ENCODE results near the gene DLGAP1.

DLGAP1 gene

DNA sequence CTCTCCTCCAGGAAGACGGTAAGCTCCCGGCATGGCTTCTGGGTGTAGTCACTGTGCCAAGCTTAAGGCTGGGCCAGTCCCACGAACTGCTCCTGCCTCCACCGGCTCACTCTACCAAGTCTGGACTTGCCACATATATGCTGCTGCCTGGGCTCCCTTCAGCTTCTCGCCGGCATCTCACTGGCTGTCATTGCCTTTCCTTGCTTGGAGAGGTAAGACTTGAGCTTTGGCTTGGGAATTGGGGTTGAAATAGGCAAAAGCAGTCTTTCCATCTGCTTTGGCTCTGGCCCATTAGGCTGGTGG, 524.1 kb downstream of the DLGAP1 start:
- no peak for DNase-seq (ENCODE audit: low spot score)

DNA sequence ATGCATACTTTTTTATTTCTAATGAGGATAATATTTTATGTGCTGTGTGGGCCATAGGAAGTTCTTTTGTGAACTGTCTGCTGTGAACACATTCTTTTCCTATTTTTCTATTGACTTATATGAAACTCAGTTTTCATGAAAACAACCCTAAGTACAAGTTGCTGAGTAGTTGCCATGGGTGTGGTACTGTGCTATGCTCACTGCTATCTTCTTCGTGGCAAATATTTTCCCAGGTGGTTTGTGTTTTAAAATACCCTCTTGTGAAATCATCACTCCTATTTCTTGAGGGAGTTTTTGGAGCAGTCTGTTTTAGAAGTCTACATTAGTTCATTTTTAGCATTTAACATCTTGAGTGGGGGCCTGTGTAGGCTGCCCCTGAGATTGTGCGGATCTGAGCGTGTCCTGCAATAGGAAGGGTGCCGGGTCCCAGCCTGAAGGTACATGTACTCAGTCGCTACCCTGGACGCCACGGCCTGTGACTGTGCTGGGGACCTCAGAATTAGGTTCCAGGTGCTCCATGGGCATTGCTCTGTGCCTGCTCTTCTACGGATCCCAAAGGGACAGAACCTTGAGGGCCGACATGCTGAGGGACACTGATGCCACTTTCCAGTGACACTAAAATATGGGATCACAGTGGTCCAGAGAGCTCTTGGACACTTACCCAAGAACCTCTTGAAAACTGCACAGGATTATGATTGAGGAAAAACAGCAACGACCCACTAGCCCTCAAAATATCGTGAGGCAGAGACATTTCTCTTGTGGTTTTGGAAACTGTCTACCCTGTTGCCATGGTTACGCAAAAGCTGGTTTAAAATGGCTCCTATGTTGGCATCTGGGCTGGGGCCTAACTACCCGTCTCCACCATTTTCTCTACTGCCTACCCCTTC, 524.7 kb downstream of the DLGAP1 start:
- no peak for DNase-seq (ENCODE audit: low spot score)

DNA sequence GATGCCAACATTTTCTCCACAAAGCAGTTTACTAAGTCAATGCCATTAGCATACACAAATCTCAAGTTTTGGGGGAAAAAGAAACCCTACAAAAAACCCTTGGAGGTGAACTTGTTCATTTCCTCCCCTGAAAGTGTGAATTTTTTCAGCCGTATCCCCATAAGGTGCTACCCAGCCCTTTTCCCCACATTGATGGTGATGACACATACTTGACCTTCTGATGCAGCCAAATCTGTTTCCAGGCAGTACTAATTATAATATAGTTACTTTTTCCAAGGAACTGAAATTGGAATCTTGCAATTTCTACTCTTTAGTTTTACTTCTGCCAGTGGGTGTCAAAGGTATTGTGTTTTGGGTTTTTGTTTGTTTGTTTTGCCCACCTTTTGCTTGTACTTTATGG, 530.7 kb downstream of the DLGAP1 start:
- no peak for DNase-seq (ENCODE audit: low spot score)

DNA sequence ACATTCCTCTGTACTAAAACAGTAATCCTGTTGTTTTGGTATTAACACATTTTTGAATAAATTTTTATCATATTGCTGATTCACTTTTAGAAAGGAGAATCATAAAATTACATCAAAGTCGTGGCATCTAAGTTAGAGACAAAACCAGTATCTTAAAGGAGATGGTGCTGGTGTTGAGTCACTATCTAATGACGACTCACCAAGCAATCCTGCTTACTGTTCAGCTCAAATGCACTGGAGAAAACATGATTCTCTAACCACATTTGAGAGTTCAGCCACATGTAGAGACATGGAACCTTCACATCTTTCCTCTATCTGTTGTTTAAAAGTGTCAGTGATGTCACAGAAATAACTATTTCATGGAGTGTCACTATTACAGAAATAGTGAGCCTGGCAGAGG, 531.4 kb downstream of the DLGAP1 start:
- DNase-seq (ENCODE audit: low spot score), result no peak

DNA sequence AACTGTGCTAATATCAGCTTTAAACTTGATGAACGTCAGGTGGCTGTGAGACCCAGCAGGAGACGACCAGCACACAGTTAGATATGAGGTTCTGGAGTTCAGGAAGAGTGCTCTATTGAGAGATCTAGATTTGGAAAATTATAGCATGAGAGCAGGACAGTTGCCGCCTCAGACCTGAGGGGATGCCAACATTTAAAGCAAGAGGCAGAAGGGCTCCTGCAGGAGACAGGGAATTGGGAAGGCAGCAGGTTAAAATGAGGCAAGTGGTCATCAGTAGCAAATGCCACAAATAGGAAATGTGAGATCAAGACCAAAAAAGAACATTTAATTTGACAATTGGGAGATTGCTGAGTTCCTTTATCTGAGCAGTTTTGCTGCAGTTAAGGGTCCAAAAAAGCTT, 533.3 kb downstream of the DLGAP1 start:
- no peak for DNase-seq (ENCODE audit: low spot score)

DNA sequence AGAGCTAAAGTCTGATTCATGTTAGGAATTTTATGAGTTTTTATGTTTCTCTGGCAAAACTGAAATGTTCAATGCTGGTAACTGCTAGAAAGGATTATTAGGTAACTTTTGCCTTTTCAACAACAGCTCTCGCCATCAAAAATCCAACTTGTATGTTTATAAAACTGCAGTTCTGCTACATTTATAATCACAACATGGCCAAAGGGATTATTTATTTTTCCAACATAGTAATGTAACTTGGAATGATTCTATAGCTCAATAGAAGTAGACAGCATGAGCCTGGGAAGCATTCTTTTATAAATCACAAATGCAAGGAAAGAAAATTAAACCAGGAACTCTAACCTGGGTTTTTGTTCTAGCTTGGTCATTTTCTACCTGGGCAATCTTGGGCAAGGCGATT, 534.3 kb downstream of the DLGAP1 start:
- DNase-seq (ENCODE audit: low spot score), result no peak

DNA sequence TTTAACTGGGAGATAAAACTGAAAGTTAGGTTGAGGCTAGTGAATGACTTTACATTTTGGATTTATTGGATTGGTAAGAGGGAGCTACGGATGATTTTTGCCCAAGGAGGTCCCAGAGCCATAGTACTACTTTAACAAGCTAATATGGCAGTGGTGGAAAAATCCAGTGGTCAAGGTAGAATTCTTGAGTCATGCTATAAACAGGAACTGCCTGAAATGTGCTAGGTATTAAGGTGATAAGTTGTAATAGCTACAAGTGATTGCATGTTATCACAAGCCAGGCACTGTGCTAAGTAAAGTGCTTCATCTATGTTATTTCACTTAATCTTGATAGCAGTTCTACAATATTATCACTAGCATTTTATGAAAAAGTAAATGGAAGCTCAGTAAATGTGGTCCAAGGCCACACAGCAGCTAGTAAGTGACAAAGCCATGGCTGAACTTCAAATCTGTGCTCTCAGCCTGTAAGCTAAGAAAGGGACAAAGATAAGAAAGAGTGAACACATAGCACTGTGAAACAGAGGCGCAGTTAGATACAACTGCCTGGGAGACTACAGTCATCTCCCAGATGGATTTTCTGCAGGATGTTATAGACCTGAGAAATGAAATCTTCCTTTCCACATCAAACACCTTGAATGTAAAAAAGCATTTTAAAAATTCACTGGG, 535.6 kb downstream of the DLGAP1 start:
- DNase-seq (ENCODE audit: low spot score), result no peak

DNA sequence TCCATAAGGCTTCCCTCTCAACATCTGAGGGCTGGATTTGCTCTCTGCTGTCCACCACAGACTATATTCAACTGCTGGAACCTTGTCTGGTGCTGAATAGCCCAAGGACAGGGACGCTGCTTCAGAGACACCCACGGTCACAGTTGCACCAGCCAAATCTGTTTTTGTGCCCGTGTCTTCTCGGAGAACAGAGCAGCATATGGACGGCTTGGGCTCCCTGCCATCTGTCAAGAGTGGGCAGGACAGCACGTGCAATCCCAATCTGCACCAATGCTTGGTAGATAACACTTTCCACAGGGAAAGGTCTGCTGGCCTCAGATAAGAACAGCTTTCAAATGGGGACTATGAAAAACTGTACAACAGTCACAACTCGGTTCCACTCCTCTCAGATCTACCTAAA, 539.0 kb downstream of the DLGAP1 start:
- no peak for DNase-seq (ENCODE audit: low spot score)

DNA sequence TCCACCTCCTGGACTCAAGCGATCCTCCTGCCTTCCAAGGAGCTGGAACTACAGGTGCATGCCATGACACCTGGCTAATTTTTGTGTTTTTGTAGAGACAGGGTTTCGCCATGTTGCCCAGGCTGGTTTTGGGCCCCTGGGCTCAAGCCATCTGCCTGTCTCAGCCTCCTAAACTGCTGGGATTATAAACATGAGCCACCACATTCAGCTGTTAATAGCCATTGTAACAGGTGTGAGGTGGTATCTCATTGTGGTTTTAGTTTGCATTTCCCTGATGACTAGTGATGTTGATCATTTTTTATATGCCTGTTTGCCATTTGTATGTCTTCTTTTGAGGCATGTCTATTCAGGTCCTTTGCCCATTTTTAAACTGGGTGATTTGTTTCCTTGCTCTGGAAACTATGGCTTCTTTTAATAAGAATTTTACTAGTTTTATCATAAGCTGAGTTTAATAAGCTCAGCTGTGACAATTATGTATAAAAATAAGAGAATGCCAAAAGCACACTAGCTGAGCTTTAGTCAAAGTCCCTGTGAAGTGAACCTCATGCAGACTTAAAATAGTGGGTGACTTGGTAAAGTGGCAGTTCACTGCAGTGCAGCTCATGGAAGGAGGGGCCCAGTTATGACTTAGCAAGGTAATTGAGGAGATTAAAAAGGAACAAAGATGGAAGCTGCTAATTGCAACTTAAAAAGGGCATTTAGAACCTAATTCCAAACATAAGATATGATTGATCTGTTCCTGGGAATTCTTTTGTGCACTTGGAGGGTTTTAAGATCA, 540.1 kb downstream of the DLGAP1 start:
- DNase-seq (ENCODE audit: low spot score), result no peak

DNA sequence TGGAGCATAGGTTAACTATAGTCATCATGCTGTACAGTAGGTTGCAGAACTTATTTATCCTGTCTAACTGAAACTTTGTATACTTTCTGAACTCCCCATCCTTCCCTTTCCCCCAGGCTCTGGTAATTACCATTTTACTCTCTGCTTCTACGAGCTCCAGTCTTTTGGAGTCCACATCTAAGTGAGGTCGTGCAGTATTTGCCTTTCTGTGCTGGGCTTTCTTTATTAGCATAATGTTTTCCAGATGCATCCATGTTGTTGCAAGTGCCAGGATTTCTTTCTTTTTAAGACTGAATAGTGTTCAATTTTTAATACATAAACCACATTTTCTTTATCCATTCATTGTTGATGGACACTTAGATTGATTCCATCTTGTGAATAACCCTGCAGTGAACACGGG, 541.0 kb downstream of the DLGAP1 start:
- DNase-seq (ENCODE audit: low spot score), result no peak

DNA sequence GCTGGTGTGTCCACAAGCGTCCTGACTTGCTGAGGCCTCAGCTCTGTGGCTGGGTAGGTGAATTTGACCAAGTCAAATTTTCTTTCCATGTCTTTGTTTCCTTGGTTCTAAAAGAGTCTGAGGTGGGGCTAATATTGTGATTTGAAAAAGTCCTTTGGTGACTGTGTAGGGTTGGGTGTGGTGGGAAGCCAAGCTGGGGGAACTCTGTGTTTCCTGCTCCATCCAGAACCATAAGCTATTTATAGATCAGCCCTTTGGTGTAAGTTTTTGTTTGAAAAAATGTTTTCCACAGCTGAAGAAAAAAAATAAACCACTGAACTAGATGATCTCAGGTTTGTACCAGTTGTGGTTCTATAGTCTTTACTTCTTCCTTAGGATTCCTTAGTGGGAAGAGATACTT, 542.4 kb downstream of the DLGAP1 start:
- no peak for DNase-seq (ENCODE audit: low spot score)

DNA sequence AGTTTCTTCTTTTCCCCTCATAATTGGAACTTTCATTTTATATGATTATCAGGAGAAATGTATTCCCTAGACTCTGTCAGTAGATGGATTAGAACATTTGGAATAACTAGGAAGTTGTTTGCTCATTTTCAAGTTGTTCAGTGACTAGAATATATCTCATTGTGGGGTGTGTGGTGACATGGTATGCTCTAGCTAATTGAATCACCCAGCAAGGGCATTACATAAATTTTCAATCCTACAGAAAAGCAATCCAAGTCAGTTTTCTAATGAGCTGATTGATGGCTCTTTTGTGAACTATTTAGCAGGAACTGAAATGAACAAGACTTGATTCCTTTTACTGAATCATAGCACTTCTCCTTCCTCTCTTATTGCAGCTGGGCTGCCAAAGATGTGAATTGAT, 543.7 kb downstream of the DLGAP1 start:
- no peak for DNase-seq (ENCODE audit: low spot score)

DNA sequence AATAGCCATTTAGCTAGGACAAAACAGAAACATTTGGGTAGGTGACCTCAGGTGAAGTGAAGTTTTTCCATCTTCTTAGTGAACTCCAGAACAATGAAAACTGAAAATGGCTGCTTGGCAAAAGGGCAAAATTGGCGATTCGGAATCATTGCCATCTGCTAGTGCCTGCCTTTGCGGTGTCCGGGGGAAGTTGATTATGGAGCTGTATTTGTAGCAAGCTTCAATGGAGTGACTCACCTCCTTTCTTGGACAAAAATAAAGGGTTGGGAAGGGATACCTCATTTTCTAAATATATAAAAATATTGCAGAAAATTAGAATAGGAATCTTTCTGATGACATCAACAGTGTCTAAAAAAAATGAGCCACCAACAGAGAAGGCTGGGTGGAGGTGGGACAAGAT, 544.6 kb downstream of the DLGAP1 start:
- no peak for DNase-seq (ENCODE audit: low spot score)

DNA sequence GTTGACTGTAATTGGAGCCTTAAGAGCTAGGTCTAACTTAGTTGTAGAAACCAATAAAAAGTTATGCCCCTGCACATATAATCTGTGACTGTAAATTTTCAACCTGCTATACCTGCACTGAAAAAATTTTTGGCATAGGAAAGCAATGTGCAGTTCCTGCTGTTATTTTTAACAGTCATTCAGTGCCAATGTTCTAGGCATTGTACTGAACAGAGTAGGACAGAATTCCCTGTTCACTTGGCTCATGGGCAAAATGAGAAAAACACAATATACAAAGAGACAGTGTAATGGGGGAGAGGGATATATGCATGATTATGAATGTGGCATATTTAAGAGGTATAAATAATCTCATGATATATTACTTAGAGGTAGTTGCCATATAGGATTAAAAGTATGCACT, 547.2 kb downstream of the DLGAP1 start:
- DNase-seq (ENCODE audit: low spot score), result no peak

DNA sequence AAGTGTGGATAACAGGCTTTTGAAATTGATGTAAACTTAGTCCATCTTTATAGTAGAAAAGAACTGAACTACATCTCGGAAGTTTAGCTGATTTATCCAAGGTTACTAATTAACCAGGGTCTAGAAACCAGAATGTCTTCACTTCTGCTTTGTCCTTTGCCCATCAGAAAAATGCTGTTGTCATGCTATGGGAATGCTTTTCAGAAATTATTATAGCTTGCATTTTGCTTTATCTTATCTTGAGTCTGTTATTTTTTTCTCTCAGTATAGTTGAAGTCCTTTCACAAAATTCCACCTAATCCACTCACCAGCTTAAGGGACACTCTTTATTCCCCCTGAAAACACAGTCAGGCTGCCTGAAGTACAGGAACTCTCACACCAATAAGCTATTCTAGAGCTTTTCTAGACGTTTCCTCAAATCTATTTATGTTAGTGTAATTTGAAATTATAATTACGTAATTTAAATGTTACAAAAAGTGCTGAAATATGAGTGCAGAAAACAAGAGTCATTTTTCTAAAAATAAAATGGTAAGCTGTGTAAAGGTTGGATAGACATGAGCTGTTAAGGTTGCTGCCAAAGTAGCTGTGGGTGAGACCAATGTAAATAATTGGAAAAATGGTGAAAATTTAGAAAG, 548.9 kb downstream of the DLGAP1 start:
- DNase-seq (ENCODE audit: low spot score), result no peak

DNA sequence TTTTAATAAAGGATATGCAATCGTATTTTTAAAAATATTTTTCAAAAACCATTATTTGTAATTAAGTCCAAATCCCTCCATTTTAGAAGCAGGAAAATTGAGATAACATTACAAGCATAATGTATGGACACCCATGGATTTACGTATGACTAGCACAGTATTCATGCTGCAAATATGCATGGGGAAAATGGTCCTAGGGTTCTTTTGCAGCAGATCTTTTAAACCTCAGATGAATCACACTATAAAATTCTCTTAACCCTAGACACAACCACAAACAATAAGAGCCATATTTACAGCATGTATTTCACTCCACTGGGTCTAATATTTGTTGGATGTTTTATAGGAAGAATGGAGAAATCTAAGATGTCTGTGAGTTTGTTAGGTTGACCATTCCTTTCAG, 551.8 kb downstream of the DLGAP1 start:
- DNase-seq (ENCODE audit: low spot score), result no peak

DNA sequence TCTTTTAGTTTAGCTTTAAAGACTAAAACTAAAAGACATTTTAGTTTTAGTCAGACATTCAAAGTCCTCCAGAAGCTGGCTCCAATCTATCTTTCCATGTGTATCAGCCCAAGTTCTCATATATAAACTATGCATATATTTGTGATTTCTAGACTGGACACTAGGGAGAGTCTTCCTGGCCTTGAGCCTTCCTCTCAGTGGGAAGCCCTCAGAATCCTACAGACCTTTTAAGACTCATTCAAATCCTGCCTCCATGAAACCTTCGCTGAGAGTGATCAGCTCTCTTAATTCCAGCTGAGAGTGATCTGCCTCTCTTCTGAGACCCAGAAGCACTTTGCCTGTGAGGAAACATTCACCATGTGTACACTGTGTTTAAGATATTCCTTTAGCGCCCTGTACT, 552.4 kb downstream of the DLGAP1 start:
- no peak for DNase-seq (ENCODE audit: low spot score)

DNA sequence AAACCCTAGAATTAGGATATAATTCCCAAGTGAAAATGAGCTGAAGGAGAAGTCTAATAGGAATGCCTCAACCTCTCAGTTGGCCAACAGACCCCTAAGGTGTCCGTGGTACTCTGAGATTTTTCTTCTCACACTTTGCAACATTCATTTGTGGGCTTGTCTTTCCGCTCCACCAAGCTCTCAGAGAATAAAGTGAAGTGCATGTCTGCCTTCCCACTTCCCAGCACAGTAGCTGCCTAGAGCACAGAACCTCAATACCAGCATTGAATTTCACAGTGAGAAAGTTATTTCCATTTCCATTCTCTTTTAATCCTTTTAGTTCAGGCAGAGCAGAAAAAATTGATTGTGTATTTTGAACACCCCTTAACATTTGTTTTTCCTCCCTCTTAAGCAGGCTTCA, 553.3 kb downstream of the DLGAP1 start:
- no peak for DNase-seq (ENCODE audit: low spot score)

DNA sequence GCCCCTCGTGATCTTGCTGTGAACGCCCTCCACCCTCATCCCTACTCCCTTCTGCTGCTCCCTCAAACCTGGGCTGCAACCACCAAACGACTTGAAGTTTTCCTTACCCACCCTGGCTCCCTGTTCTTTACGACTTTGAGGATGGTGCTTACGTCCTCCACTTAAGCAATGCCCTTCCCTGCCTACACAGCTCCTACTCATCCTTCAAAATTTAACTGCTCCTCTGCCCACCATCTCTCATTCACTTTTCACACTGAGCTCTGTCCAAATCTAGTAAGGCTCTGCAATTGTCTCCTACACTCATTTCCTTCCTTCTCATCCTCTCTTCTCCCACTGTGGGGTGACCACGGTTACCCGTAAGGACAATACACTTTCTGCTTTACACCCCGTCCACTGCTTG, 554.1 kb downstream of the DLGAP1 start:
- DNase-seq (ENCODE audit: low spot score), result no peak

DNA sequence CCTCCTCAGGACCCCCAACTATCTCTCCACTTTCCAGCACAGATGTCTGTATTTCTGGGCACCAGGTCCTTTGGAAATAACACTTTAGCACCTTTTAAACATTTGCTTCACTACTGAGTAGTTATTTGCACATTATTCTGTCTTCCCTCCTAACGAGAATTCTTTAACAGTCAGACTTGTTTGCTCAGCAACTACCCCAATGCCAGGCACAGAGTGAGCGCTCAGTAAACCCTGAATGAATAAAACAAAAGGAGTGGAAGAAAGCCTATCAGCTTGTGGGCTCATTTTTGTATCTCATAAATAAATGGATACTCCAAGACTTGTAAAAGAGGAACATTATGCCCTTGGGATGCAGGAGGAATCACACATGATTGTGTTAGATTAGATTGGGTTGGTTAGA, 554.8 kb downstream of the DLGAP1 start:
- no peak for DNase-seq (ENCODE audit: low spot score)

DNA sequence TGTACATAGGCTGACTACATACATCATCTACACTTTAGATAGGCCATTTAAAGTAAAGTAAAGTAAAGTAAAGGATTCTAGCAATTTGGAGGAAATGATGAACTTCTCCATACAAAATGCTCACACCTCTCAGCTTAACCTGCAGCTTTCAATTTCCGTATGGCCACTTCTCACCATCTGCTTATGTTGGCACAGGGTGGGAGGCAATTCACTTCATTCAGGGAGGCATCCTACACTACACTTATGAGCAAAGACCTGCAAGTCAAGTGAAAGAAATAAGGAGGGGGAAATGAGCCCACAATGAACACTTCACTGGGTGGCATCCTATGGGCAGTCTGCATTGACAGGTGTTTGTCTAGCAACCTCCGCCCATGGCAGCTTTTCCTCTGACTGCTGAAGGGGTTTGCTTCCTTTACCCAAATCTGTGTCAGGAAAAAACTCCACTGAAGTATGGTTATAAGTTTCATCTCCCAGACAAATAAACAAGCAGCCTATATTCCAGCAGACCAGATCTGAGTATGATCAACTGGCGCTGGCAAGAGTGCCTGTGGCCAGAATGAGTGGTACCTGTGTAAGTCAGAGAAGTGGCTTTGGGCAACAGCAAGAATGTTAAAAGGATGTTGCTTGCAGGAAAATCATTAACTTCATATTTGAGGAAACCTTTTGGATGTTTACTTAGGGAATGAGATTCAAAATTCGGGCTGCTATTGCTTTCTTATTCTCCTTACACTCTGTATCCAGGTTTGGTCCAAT, 556.1 kb downstream of the DLGAP1 start:
- DNase-seq (ENCODE audit: low spot score), result no peak

DNA sequence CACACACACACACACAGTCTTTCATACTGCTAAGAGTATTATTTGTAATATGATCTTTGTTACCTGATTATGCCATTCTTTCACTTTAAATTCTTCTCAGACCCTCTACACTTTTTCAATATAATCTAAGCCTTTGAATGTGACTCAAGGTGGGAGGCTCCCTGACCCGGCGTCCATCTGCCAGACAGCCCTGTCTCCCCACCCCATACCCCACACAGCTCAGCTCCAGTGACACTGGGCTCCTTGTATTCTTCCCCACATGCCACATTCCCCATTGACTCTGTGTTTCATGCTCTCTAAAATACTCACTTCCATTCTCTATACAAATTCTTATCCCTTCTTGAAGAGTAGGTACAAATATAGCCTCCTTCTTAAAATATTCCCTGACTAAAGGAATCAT, 563.0 kb downstream of the DLGAP1 start:
- no peak for DNase-seq (ENCODE audit: low spot score)

Data from iPS-NIHi11 (cell line).